Activated T-cell treated with anti-CD3 and anti-CD28 coated beads for 4 hours (primary cell): ENCODE measurements around the gene HNRNPF.

Experiments used
- DNase-seq: peaks from one replicate; pipeline ENCODE4 v3.0.0-alpha.2; 2020

The HNRNPF gene

GRCh38 chr10:43374194-43374593 lies 34.8 kb downstream of the HNRNPF start:
- DNase-seq = no peak

DNA sequence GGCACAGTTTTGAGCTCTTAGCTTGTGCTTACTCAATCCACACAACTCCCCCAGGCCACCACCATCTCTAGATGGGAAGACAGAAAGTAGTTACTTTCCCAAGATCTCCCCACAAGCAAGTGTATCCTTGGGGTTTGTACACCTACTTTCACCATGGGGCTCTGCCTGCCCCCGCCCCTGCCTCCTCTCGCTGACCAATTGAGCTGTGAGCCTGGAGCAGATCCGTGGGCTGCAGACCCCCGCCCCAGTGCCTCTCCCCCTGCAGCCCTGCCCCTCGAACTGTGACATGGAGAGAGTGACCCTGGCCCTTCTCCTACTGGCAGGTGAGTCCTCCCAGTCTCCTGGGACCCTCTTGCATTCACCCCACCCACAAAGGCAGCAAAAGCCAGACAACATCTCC lies 35.5 kb downstream of the HNRNPF start:
- DNase-seq = no peak

GRCh38 chr10:43372765-43373361 lies 36.1 kb downstream of the HNRNPF start:
- no peak for DNase-seq

- DNase-seq = no peak
Observed at GRCh38 chr10:43371418-43371817, 37.6 kb downstream of the HNRNPF start, which contains the start of gene FXYD4. TSS of gene FXYD4 (plus strand) at chr10:43371636. CDS start at chr10:43373747, 2,111 bp downstream.

- no peak for DNase-seq
Observed at GRCh38 chr10:43370671-43371215, 38.2 kb downstream of the HNRNPF start.

DNA sequence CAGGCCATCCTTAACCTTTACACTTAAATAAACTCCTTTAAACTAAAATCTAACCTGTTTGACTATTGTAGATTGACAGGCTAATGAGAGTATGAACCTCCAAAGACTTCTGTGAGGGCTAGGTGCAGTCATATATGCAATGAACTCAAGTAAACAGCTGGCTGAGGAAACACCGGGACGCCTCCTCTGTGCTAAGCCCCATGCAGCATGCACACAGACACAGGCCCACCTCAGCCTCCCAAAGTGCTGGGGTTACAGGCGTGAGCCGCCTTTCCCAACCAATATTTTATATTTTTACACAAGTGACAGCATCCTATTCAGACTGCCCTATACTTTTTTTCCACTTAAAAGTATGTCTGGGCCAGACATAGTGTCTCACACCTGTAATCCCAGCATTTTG lies 39.1 kb downstream of the HNRNPF start:
- DNase-seq = no peak

DNA sequence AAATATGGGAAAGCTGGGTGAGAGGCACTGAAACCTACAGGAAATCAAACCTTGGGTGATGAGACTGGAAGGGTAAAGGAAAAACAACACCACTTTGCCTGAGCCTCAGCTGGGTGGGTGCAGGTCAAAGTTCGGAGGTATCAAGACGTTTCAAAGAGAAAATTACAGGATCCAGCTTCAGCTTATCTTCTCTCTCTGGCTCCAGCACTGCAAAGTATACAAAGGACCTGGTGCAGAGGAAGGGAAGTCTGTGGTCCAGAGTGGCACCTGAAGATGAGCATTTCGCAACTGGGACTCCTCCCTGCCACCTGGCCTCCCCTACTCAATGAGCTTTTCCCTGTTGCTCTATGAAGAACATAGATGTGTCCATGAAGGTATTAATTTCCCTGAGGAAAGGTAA lies 44.0 kb downstream of the HNRNPF start:
- DNase-seq = no peak

DNA sequence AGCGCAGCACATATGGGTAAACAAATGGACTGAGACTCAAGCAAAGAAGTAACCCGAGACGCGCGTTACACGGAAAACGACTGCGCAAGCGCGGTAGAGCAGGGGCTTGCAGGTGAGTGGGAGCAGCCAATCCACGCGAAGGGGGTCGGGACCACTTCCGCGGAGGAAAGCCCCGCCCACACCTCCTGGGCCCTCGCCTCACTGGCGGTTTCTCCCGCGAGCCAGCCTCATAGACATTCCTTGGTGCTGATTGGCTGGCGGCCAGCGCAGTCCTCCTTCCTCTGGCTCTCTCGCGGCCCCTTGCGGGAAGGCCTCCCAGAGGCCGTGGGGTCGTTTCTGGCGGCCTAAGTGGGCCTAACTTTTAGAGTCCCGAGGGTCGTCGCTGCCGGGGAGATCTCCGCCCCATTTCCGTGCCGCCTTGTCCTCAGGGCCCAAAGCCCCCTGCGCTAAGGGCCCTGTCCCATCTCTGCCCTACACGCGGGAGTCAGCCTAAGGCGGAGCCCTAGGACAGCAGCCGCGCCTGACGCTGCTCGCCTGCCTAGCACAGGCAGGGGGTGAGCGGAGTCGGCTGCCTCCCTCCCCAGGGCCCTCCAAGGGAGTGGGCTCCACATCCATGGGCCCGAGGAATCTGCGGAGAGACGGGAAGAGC lies 46.7 kb downstream of the HNRNPF start:
- DNase-seq = peak; percentile 94

DNA sequence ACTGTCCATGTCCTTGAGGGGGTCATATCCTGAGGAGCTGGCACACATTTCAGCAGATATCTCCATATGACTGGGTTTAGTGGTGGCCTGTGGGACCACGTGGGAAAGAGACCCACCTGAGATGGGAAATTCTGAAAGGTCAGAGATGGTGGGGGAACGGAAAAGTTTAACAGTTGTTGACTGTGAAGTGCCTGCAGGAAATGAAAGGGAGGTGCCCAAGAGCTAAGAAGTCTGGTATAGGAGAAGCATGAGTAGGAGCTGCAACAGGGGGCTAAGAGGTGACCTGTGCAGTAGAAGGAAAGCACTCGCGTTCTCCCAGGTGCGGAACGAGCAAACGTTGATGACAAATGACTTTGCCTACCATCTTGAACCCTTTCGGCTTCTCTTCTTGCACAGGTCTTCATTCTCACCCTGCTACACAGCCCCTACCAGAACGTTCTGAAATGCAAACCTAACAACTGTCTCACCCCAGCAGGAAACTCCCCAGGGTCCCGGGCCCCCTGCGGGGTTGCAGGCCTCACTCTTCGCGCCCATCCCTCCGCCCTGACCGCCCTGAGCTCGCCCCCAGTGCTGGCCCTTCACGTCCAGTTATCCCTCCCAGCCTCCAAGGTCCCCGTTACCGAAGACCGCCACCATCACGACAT lies 47.3 kb downstream of the HNRNPF start:
- DNase-seq = no peak

- DNase-seq = no peak
Observed at GRCh38 chr10:43360086-43360485, 48.9 kb downstream of the HNRNPF start.

GRCh38 chr10:43355749-43356371 lies 53.1 kb downstream of the HNRNPF start:
- no peak for DNase-seq

- no peak for DNase-seq
Observed at GRCh38 chr10:43354879-43355380, 54.1 kb downstream of the HNRNPF start.

- DNase-seq = no peak
Observed at GRCh38 chr10:43354330-43354635, 54.7 kb downstream of the HNRNPF start.

DNA sequence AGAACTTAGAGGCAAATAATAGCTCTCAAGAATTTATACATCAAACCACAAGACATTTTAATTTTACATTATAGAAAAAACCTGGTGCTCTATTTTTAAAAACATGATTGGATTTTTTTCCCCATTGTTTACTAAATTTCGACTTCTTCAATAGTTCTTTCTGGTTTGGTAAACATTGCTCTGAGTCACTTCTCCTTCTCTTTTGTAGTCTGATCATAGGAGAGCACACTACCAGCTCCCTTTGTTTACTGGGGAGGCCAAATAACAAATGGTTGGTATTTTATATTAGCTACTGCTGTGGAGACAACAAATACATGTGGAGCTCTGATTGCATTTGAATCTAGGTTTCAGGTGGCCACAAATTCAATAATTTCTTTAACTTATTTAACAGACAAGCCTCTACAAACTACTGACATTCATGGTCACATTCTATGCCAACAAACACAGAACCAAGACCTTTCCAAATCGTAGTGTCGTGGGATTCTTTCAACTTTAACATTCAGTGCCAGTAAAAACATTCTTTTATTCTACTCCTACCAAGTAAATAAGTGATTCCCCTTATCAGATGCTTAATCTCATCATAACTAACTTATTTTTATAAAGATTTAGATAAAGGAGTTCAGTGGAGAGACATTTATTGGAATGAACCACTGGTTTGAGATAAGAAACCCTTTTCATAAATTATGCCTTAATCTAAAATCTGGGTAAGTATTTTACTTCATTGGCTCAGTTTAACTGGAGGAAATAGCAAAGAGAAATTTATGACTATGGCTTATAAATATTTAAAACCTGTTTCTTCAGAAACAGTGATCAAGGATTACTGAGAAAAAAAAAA lies 55.3 kb downstream of the HNRNPF start:
- no peak for DNase-seq

DNA sequence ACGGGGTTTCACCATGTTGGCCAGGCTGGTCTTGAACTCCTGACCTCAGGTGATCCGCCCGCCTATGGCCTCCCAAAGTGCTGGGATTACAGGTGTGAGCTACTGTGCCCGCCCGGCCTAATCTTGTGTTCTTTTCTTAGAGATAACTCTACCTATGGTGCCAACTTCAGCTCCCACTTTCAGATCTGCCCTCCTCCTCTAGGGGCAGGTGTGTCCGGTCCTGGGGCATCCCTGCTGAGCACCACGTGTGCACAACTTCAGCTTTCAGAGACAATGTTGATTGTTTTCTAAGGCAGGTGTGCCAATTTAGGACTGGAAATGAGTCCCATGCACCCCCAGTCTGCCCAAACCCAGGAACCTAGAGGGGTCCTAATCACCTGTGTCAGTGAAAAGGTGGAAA lies 56.0 kb downstream of the HNRNPF start:
- no peak for DNase-seq

GRCh38 chr10:43351301-43351700 lies 57.7 kb downstream of the HNRNPF start:
- DNase-seq = no peak

- DNase-seq = no peak
Observed at GRCh38 chr10:43350686-43351085, 58.3 kb downstream of the HNRNPF start.

- no peak for DNase-seq
Observed at GRCh38 chr10:43350156-43350555, 58.8 kb downstream of the HNRNPF start.

DNA sequence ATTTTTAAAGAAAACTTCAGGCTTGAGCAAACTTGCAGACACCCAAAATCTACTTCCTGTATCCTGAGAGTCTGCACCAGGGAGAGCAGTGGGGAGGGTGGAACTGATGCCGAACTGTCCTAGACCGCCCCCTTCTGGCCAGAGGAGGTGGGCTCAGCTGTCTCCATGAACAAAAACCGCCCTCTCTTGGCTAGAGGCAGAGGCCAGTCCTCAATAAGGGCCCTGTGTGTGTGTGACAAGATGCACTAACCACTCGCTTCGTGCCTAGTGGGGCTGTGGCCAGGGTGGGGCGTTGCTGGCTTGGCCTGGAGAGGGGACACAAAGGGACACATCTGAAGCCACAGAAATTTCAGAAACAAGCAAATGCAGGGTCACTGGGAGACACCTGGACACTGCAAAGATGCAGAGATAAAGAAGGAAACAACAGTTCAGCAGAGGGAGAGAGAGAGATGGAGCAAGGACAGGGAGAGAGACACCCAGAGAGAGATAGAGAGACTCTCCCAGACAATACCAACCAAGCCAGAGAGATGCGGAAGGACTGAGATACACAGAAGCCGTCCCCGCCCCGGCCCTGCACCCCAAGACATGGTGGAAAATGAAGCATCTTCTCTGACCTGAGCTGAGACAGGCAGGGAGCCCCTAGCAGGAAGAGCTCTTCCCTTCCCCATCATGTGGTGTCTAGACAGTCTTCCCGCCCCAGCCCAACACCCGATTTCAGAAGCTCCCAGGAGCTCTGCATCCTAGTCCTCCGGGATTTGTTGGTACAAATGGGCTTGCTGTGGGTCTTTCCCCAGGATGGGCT lies 60.3 kb downstream of the HNRNPF start:
- peak; percentile 76 for DNase-seq

DNA sequence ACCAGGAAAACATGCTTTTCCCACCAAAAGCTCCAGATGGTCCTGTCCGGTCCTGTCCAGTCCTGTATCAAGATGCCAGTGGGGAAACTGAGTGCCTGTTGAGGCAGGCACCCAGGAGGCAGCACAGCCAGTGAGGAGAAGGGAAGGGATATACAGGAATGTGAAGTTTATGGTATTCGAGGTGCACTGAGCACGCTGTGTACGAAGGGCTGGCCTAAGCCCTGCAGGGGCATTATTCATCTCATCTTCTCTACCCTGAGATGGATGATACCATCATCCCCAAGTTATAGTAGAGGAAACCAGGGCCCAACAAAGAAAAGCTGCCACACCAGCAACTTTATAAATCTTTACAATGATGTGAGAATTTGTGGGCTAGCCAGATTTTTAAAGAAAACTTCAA lies 61.0 kb downstream of the HNRNPF start:
- DNase-seq = no peak

DNA sequence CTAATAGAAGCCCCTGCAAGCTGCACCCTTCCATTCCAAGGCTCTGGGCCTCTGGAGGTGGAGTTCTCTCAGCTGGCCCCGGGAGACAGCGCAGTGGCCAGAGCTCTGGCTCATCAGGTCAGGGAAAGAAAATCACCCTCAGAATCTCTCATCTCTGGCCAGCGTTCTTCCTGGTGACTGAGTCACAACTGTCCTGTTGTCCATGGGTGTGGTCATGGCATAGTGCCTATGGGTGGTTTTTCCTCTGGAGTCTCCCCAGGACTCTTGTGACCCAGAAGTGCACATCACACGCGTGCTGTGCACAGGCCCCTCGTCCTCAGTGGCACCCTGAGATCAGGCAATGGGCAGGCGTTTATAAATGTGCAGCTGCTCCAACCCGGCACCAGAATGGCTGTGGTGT lies 64.9 kb downstream of the HNRNPF start:
- DNase-seq = no peak

GRCh38 chr10:43343126-43343525 lies 65.9 kb downstream of the HNRNPF start:
- DNase-seq = no peak
